GM19372 (cell line): ENCODE results near the gene RASGRP1.

Source experiments
- ATAC-seq: cut with Tn5 transposase; IDR thresholded peaks from one replicate; pipeline ENCODE4 v1.9.1; 2021; ENCODE audit warnings: mild to moderate bottlenecking, low read depth, moderate library complexity; ENCODE audit not compliant: unreplicated experiment

Gene RASGRP1

DNA sequence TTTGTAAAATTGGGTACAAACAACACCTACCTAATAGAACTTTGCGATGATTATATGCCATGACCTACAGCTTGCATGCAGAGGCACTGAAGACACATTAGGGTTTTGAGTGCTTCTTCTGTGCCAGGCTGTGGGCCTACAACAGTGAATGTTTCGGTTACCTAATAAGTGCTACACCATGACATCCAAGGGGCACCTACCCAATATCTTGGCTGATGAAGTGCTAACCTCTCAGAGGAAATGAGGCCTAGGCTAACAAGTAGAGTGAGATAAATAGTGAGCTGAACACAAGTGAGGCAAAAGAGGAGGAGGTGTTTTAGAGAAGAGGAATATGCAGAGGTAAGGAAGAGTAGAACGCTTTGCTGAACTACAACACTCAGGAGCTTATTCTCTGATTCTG lies 12.2 kb upstream of the RASGRP1 start:
- ATAC-seq: no peak

DNA sequence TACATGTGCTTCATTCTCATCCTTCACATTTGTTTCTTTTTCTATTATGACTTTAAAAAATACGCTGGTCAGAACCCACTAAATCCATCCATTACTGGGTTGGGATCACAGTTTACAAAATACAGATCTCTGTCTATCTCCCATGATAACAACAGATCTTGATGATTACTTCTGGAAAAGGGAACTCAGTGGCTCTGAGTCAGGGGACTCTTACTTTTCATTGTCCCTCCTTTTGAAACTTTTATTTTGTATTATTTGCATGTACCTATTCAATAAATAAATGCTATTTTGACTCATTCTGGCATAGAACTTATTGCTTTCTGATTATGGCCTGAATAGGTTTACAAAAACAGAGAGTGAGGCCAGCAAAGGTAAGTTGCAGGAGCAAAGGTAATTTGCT lies 11.6 kb upstream of the RASGRP1 start:
- ATAC-seq: no peak

DNA sequence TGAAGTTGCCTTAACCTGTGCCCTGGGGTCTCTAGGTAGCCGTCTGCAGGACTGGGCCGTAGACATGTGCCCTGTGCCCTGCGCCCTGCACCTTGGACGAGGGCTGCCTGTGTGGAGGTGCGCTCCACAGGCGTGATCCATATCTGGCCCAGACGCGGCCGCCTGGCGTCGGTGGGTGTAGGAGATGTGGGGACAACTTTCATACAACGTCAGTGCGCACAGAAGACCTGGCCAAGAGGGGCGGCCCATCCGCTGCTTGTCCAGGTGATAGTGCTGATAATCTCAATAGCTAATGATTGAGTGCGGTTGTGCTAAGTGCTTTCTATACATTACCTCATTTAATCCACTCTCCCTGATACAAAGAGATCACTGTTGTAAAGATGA lies 665 bp upstream of the RASGRP1 start:
- ATAC-seq: no peak

DNA sequence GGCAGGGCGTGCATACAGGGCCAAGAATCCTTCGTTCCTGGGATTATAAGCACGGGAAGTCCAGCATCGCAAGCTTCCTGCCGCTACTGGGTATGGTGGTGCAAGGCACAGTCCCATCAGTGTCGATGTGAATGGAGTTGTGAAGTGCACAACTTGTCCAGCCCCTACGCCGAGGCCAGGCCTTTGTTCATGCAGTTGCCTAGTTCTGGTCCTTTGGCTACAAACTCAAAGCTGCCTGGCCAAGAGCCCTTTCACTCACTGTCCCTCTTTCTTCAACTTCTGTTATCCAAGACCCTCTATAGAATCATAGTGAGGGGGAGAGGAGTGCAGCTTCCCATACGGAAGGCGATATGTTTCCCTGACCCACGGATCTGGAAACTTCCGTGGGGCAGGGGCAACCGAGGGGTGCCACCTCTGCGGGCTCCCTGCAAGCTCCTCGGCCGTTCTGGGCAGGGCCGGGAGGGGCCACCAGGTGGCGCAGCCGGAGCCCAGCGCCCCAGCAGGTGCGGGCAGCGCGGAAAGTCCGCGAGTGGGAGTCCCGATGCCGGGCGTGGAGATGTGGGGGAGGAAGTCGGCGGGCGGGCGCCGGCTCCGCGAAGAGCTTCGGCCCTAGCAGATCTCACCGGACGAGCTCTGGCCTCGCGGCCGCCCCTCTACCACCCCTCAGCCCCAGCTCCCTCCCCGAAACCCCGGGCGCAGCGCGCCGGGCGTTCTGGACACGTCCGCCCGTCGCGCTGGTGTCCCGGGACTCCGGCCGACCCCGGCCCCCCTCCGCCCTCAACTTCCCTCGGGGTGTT lies 693 bp downstream of the RASGRP1 start:
- peak; percentile 54 for ATAC-seq

DNA sequence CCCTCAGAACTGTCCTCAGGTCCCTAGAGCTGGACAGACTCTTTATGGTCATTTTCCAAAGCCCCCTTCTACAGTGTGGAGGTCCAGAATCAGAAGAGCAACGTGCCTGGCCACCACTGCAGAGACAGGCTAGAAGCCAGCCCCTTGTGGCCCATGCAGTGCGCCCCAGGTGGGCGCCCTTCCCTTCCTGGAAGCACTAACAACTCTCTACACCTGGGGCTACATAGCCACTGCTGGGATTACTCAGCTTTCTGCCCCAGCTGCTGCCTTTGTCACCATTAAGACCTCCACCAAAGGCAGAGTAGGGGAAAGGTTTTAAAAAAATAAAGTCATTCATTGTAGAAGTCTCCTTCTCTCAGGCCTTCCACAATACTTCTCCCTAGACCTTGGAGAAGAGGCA lies 2.3 kb downstream of the RASGRP1 start:
- ATAC-seq: no peak

DNA sequence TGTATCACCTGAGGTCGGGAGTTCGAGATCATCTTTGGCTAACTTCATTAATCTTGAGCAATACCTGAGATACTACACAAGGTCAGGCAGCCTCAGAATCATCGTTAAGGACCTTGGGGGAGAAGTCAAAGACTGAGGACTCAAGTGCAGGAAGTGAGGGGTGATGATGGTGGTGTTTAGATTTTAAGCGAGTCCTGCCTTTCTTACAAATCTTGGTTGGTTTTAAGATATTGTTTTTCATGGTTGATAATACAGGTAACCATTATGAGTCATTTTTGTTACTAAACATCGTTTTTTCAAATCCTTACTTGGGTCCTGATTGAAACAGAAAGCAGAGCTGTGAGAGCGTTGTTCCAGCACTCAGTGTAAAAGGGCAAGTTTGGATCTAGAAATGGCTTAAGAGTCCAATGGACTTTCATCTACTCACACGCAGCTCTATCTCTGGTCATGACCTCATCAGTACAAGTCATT lies 4.1 kb downstream of the RASGRP1 start:
- no peak for ATAC-seq

DNA sequence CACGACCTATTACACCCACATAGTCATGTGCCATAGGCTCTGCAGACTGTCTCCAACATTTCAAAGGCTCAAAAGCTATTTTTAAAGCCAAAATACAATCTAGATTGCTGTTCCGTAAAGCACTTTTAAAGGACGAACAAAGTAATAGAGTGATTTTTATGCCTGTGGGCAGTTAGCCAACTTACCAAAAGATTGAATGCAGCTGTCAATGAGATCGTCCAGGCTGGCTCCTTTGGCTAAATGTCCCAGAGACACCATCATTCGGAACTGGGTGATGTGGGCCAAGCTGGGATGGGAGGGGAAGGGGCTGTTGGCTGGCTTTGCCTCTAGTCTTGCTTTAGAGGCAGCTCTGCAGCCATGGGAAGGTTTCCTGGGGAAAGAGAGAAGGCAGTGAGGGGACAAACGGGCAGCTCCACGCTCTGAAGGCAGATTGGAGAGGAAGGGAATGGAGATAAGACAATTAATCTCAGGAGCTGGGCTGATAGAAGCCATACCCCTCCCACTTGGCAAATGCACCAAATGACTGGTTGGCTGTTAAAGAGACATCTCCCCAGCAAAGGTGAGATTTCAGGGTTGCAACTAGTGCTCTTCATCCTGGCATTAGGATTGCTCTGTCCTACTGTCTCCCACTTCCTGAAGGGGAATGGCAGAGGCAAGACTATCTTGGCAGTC lies 4.8 kb downstream of the RASGRP1 start:
- ATAC-seq: no peak

DNA sequence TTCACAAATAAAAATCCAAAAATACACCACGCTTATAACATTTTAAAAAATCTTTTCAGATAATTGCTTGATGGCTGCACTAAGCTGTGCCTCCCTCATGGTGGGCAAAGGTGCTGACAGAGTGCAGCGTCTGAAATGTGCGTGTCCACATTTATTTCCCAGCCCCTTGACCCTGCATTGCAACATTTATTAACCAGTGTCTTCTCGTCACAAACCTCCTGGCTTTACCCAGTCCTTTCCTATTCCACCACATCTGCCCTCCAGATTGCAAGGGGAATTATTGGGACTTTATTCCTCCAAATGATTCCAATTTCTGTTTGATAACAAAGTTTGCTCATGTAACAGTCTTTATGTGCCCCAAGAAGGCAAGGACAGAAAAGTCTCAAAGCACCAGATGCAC lies 5.5 kb downstream of the RASGRP1 start:
- ATAC-seq: no peak

DNA sequence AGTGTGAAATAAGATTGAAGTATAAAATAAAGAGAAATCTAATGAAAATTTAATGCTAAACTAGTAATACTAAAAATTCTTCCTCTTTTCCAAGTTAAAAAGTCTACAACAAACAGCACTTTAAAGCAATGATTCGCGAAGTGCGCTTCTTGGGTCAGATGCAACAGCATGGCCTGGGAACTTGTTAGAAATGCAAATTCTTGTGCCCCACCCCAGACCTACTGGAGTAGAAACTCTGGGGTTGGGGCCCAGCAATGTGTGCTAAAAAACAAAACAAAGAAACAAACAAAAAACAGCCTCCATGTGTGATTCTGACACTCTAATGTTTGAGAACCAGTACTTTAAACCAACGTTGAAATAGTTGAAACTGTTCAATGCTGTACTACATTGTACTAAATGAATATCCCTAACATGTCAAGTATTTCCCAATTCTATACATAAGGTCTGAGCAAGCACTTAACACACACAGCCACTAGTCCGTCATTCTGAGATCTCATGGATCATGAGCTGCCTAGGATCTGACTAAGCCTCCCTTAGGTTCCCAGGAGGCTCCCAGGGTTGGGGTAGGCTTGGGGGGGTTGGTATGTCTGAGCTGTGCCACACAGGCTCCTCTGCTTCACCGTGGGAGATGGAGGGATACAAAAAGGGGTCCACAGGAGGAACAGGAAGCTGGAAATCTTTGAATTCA lies 6.1 kb downstream of the RASGRP1 start:
- no peak for ATAC-seq

DNA sequence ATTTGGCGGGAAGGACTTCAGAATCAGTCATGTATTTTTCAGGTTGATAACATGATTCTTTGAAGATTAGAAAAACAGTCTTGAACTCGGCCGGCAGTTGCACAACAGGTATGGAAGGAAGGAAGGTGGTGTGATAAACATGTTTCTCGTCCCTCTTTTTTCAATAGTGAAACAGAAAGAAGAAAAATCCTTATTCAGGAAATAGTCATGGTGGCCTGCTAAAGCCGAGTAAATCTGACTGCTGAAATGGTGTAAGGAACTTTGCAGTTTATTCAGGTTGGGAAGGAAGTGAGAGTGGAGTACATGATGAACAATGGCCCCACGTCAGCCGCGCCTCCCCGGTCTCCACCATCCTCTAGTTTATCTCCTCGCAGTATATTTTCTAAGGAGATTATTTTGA lies 6.7 kb downstream of the RASGRP1 start:
- no peak for ATAC-seq

DNA sequence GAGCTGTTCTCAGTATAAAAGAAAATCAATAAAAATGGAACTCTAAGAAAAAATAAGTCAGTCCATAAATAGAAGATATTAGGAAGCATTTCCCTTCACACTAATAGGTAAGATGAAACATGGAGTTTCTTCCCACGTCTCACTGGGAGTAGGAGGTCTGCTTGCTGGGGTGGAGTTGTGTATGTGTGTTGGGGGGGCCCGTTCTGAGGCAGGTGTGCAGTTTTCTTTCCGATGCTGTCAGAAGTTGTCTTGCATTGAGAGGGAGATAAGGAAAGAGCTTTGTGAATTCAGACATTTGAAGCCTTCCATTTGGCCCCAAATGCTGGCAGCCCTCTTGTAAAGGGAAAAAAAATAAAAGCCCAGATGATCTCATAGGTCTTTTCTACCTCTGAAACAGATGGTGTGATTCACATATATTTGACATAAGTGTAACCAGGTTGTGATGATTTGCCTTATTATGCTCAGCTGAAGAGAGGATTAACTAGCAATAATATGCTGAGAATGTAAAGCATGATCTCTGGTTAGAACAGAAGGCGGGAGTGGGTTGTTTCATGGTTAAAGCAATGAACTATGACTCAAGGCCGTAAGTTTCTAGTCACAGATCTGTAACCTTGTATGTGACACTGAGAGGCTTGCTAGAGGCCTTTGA lies 8.8 kb downstream of the RASGRP1 start:
- no peak for ATAC-seq

DNA sequence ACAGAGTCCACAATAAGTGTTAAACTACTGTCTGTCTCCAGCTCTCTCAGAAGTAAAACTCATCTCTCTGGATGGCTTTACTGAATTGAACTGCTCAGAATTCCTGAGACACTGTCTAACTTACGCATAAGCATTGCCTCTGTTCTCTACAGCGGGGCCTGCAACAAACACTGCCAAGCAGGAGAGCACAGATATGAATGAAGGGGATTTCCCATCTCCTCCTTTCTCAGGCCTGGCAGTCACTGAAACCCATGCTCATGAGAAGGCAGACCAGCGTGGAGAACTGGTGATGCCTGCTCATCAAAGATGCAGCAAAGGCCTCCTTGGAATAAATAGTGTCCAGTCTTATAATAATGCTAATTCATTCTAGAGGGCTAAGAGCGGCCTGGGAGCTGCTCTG lies 10.3 kb downstream of the RASGRP1 start:
- peak; percentile 54 for ATAC-seq

DNA sequence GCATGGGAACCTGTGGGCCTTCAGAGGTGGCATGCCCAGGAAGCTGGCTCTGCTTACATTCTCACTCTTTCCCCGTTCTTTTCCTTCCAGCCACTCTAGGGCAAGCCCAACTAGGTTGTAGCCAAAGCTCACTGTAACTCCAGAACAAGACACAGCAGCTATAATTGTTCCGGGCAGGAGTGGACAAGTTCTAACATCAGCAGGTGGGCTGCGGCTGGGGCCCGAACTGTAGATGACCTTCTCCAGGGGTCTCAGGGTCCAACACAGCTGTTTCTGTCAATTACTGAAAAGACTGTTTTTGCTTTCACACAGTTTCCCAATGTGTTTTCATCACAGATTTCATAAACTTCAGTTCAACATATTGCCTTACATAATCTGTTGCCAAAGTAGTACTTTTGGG lies 11.5 kb downstream of the RASGRP1 start:
- no peak for ATAC-seq

DNA sequence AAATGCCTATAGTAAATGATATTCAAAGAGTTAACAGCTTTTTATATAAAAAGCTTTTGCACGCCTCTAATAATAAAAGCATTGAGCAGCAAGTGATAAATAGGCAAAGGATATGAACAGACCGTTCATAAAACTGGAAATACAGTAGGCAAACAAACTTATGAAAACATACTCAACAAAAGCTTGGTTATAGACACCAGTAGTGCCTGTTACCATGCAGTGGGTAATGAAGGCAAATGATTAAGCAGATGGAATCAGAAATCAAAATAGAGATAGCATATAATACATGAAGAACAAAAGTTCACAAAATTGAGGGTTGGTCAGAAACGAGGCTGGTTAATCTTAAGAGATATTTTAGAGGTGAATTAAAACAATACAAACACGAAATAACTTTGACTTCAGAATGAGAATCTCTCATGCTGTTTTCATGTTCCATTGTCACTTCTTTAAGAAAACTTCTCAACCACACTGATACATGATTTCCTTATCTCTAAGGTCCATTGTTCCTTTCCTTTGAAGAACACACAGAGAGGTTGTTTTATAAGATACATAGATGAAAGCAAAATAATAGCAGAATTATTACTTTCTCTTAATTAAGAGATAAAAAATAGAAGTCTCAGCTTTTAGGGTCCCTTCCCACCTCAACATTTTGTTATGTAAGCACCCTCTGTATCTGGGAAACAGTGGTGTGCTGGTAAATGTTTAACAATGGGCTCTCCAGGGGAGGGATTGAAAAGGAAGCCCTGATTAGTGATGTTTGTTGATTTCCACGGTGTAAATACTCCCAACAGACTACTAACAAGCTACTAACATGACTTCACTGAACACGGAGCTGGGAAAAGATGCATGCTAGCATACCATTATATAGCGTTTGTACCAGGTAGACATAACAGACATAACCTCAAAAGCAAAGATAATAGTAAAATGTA lies 12.6 kb downstream of the RASGRP1 start:
- ATAC-seq: no peak

DNA sequence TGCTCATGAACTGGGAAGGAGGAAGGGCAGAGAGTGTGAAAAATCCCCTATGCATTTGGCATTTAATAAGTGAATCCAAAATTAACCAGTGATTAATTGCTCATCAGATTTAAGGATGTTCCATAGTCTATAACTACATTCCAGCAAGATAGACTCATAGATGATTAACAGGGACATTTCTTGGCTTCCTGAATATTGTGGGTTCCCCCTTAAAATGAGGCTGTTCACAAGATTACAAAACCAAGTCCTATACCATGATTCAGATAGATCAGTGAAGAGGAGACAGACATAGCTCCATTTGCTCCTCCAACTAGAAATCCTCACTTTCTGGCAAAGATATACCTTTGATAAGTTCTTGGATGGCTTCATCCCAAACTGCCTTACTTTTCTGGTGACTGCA lies 15.4 kb downstream of the RASGRP1 start:
- no peak for ATAC-seq

DNA sequence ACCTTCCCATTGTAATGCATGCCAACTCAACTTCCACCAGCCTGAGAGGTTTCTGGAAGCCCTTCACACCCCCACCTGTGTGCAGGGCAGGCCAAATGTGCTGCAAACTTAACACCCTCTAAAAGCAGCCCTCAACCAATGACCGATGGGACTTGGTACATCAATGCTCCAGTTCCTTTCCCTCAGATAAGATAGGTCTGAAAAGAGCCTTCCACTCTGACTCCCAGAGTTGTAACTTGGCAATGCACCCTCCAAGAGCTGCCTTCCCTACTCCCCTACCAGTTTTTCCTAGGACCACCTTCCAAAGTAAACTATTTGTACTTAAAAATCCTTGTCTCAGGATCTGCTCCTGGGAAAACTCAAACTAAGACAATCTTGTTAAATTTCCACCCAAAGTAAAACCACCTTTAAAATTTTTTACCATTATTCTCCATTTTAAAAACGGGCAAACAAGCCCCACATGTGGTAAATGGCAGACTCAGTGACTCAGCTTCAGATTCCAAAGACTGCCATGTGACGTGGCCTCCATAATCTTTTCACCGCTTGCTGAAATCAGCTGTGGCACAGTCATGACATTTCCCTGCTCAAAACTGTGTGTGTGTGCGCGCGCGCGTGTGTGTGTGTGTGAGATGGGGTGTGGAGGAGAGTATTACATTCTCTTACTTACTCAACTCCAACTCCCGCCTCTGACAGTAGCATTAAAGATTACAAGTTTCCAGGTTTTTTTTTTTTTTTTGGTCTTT lies 17.2 kb downstream of the RASGRP1 start:
- ATAC-seq: no peak

DNA sequence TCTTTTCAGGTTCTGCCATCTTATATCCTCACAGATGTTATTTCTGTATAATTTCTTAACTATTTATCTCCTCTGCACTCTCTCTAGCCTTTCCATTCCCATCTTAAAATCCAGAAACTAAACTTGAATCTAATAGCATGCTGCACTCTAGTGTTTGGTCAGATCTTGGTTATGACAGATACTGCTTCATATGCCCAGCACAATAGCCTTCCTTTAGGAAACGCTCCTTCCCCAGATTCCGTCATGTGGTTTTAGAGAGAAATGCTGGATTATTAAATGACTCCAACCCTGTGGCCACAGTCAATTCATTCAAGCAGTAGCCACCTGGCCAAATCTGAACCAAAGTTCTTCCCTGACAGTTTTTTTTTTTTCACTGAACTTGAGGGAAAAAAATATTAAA lies 19.4 kb downstream of the RASGRP1 start:
- no peak for ATAC-seq

DNA sequence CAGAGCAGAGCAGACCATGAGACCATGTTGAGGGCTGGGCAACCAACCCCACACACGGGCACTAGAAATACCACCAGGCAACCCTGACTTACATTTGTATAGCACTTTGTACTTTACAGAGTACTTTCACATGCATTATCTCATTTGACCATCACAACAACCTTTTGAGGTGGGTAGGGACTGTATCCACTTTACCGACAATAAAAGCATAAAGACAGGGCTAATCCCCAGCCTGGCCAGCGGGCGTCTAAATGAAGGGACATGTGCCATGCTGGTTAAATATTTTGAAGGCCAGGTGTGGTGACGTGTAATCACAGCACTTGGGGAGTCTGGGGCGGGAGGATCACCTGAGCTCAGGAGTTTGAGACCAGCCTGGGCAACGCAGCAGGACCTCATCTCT lies 23.6 kb downstream of the RASGRP1 start:
- no peak for ATAC-seq

DNA sequence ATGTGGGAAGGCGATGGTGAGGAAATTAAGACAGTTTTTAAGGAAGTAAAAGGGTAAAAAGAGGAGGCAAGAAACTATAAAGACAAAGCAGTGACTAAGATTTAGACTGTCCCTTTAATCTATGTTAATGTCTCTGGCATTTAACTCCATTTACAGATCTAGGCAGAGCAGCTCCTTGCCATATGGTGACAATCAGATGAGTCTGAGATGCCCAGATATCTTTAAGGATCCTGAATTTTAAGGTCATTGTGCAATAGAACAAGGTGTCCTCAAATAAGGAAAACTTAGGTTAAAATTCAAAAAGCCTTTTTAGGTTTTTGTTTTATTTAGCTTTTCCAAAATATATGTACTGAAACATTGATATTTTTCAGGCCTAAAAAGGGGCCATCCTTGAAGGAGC lies 24.1 kb downstream of the RASGRP1 start:
- no peak for ATAC-seq

DNA sequence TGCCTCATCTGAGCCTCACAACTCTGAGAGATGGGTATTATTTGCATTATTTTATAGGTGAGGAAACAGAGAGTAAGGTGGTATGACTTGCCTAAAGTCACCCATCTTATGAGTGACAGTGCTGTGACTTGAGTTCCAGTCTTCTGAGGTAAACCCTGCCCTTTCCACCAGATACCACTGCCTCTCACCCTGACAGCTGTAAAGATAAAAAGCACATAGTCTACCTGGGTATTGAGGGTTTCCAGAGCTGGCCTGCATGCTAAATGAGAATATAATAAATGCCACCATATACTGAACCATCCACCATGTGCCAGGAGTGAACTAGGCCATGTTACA lies 25.6 kb downstream of the RASGRP1 start:
- ATAC-seq: no peak
